ENCODE measurements around the gene SUPT7L.

GRCh38 chr2:27703638-27704341 lies 40.4 kb upstream of the SUPT7L start:
- TF ChIP-seq POLR2A (IDR thresholded peaks at IDR 0.05): no peak
- peak; percentile 79 to 95 (median 93) for TF ChIP-seq CTCF (IDR thresholded peaks at IDR 0.05)
